GM18951 (cell line): ENCODE data around the gene FSTL4.

ENCODE experiments used
- POLR2A ChIP-seq: IDR thresholded peaks from 4 replicates; pipeline ENCODE4 v1.6.1; 2011; ENCODE audit warnings: mild to moderate bottlenecking; ENCODE audit not compliant: insufficient read length, insufficient read depth; ENCODE audit errors: extremely low read depth
- in situ Hi-C: fragments of 300-500 bp; cut with MboI; formaldehyde crosslinking; loops from one replicate; pipeline ENCODE4 v1.12.0; 2022; ENCODE audit warnings: low sequenced_read_pairs, mixed read lengths, inconsistent platforms; ENCODE audit not compliant: unreplicated experiment

FSTL4 gene

DNA sequence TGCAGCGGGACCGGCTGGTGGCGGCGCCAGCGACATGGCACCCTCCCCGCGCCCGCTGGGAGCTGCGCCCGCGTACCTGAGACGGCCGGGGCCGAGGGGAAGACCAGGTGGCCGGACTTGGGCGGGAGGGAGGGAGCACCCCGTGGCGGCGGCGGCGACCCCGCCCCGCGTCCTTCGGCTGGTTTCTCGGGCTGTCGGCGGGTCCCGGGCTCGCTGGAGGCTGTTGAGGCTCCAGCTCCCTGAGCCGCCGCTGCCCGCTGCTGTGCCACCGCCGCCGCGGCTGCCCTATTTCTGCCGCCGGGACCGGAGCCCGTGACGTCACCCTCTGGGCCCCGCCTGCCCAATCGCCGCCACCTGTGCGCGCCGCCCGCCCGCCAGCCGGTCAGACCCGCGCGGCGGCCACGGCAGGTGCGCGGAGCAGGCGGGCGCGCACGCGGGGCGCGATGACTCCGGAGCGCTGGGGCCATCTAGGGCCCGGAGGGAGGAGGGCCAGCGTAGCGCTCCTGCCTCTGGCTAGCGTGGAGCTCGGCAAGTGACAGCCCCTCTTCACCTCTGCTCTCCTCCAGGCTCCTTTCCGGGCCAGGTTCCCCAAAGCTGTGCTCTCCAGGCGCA, at the start of gene FSTL4:
Gene FSTL4, minus strand, starts transcription at position 293 of the 612 bp plus-strand sequence.
- in situ Hi-C loops = no loop called here
- no peak for TF ChIP-seq POLR2A

DNA sequence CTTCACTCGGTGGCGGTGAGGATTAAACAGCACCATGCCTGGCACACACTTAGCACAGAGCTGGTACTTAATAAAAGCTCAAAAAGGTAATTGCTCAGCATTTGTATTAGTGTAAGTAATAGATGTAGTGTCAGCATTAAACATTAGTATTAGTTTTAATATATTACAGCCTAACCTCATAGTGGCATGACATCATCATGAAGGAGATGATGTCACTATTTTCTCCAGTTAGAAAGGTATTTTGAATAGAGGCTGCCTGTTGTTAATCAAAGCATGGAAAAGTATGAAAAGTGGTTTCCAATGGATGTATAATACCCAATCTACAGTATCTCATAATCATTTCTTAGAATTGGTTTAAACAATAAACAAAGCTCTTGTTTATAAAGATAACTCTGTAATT, 49.0 kb upstream of the FSTL4 start:
- in situ Hi-C loops = no loop called here
- no peak for TF ChIP-seq POLR2A

DNA sequence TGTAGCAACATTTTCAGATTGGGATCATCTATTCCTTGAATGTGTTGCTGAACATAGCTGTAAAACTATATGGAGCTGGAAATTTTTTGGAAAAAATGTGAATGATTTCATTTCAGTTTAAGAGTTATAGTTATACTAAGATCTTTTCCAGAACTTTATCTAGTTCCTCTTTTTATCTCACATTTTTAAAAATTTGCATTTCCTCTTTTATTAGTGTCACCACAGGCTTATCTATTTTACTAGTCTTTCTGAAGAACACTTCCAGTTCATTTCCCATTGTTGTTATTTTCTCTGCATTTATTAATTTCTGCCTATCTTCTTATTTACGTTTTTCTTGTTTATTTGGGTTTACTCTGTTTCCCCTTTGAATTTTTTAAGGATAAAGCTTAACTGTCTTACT, 46.0 kb upstream of the FSTL4 start:
- in situ Hi-C loops = no loop called here
- no peak for TF ChIP-seq POLR2A

DNA sequence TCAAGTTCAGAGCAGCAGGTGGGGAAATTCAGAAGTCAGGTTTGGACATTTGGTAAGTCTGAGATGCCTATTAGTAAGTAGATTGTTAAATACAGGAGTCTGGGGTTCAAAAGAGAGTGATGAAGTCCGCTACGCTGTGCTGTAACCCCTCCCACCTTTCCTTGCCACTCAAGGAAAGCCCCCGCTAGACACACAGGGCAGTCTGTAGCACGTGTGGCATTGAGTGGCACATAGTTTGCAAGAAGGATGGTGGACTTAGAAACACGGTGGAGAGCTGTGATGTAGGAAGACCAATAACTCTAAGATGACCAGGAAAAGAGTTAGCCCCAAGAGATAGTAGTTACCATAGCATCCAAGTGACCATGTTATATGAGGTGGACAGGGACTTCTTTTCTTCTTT, 44.7 kb upstream of the FSTL4 start:
- in situ Hi-C loops = no loop called here
- no peak for TF ChIP-seq POLR2A

DNA sequence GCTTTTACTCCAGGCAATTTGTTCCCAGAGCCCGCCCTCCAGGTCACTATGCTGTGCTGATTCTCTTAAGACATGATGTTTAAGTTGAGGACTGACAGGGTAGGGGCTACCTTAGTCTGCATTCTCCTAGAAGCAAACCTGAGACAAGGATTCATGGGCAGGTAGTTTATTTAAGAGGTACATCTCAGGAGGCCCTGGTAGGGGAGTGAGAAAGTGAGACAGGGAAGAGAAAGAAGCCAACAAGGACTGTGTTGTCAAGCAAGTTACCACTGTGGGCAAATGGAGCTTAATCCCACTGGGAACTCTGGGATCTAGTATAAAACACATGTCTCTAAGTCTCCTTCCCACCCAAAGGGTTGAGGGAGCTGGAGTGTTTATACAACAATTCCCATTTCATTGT, 43.6 kb upstream of the FSTL4 start:
- no peak for TF ChIP-seq POLR2A
- in situ Hi-C loops = no loop called here

DNA sequence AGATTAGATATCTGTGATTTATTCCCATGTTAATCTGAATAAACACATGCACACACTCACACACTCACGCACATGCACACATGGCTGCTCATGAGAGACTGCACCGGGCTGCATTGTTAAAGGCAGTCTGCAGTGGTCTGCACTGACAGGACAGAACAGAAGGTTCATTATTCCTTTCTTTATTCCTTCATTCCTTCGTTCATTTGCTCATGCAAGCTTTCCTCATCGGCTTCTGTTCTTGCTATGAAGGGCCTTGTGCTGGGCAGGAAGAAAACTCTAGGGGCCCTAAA, 41.4 kb upstream of the FSTL4 start:
- in situ Hi-C loops = no loop called here
- no peak for TF ChIP-seq POLR2A

DNA sequence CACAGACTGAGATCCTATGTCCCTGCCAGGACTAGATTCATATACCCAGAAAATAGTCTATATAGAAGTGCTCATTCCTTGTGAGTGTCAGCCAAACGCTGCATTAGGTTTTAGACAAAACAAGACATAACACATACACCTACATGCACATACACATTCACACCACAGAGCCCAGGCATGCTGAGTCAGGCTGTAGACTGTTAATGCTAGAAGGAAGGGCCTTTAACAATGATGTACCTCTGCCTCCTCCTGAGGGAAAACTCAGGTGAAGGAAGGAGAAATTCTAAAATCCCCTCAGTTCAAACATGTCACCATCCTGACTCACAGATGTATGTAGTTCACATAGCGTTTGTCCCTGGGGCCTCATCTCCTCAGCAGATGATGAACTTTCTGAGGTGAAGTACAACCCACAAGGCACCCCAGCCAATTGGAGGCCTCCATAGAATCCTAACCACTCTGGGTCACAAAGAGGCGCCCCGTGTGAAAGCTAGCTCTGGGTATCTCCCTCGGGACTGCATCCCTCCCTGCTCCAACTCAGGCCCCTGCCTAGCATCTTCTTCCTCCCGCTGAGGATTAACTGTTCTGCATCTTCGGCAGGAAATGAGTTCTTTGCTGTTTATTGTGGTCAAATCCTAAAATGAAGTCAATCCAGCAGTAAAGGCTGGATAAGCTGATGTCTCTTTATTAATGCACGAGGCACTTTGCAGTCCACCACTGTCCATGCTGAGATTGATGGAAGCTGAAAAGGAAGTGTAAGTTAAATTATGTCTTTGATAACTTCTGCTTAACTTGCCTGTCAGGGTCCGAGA, 40.8 kb upstream of the FSTL4 start:
- in situ Hi-C loops = no loop called here
- TF ChIP-seq POLR2A = no peak

DNA sequence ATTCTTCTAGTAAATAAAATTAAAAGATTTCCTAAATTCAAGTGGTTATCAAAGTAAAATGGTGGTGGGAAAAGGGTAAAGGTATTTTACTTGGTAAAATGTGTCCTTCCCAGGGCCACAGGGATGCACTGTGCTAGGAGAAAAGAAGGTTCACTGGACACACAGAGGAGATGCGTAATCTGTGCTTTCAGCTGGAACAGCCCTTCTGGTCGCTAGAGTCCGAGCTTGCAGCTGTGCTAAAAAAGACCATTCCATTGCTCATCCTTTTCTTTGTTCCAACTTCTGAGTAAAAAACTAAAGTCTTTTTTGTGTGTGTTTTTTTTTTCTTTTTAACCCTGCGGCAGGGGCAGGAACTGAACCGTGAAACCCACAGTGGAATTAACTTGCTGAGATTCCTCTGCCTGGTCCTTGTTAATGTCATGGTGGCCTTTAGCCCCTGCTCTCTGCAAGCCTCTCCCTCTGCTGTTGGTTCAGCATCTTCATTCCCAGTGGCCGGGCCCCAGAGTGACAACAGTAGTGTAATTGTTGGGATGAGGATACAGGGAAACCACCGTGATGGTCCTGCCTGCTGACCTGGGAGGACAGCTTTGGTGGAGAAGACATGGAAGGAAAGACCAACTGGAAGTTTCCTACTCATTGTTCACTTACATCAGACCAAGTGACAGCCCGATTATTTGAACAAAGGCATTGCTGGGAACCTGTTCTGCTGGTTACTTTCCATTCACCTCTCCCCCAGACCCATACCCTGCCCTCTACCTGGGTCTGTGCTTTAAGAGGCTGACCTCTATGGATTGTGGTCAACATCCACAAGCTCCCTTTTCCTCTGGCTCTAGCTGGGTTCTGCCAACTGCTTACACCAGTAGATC, 31.9 kb upstream of the FSTL4 start:
- no peak for TF ChIP-seq POLR2A
- in situ Hi-C loops = no loop called here

DNA sequence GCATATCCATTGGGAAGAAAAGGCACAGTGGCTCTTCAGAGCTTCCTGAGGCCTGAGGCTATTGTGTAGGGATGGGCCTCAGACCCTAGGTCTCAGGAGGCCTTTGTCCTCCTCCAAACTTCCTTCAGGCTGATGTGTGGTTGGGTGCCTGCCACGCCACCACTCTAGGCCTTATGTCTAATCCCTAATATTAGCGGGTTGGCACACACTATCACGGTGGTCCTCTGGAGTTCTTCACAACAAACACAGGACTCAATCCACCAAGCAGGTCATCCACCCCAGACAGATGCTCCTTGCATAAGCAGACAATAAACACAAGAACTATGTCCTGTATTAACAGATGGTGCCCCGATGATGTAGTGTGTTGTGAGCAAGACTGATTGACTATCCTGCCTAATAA, 31.0 kb upstream of the FSTL4 start:
- no peak for TF ChIP-seq POLR2A
- in situ Hi-C loops = no loop called here

DNA sequence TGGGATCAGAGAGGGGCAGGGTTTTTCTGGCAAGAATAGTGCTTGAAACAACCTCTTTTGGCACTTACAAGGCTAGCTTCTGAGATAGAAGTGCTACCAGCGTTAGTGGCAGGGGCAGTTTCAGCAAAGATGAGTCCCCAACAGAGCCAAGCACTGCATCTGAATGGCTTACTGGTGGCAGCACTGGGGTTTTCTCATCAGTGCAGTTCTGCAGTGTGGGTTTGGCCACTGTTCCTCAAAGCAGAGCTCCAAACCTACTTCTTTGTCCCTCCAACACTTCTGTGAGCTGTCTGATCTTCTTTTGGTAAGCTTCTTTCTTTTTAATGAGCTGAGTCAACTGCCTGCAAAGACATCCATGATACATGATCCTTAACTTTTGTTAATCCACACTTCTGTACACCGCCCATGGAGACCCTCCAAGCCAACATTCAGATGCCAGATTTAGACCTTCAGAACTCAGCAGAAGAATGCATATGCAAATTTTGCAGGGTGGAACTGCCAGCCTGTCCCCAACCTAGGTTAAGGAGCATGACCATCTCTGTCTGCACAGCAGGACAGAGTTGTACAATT, 29.9 kb upstream of the FSTL4 start:
- no peak for TF ChIP-seq POLR2A
- in situ Hi-C loops = no loop called here

DNA sequence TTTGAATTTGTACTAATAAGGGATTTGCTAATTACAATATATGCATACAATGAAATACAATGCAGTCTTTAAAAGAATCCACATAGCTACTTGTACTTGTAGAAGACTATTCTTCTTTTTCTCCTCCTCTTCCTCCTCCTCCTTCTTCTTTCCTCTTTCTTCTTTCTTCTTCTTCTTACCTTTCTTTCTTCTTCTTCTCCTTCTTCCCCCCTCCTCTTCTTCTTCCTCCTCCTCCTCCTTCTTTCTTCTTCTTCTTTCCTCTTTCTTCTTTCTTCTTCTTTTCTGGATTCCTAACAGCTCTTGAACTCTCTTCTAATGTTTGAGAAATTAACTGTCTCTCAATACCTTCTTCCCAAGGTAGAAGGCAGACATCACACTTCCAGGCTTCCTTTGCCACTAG, 29.3 kb upstream of the FSTL4 start:
- in situ Hi-C loops = no loop called here
- TF ChIP-seq POLR2A = no peak

DNA sequence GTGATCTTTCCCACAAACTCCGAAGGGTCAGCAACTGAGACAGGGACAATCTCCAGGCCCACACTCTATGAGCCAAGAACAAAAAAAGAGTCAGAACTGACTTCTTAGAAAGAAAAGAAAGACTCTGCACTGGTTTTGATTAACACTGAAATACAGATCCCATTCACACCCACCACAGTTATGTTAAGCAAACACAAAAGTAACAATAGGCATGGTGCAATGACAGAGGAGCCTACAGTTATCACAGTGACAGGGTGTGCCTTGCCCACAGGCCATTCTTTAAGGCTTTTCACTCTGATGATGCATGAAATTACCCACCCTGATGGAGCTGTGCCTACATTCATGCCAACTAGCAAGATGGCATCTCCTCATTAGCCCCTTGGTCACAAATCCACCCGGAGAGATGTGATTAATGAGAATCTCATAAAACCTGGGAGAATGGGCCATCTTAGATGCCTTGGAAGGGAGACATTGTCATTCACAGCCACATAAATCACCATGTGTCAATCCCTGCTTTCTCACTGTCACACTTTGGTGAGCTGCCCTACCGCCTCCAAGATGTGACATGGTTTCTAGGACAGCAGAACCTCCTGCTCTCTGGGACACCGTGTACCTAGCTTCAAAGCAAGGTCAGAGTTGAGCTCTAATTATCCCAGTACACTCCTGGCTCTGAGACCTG, 27.6 kb upstream of the FSTL4 start:
- in situ Hi-C loops = no loop called here
- TF ChIP-seq POLR2A = no peak

DNA sequence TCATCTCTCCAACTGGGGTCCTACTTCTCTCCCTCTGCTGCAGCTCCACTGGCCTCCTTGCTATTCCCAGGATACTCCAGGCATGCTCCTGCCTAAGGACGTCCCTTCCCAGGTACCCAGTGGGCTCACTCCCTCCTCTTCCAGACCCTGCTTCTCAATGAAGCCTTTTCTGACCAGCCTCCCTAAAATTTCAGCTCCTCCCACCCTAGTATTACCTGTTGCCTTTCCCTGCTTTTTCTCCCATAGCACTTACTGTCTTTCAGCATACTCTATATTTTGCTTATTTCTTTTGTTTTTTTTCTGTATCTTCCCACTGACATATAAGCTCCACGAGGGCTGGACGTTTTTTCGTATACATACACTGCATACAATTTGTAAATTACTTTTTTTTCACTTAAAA, 26.1 kb upstream of the FSTL4 start:
- in situ Hi-C loops = no loop called here

DNA sequence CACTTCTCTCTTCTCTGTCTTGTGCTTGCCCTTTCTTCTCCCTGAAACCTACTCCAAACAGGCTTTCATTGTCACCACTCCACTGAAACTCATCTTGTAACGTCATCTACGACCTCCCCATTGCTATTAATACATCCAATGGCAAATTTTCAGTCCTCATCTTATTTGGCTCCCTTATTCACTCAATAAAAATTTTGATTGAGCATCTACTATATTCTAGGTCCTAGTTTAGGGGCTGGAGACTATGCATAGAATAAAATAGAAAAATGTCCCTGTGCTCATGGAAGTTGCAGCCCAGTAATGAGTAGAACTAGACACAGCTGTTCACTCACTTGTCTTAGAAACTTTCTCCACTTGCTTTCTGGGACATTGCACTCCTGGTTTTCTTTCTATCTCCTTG, 24.9 kb upstream of the FSTL4 start:
- TF ChIP-seq POLR2A = no peak
- in situ Hi-C loops = no loop called here

More for the DNA sequence above, 26.1 kb upstream of the FSTL4 start:
- TF ChIP-seq POLR2A = no peak
